K562 (cell line): ENCODE data around the gene AKNA. TPM values are rescaled to one million over a fixed set of nuclear protein-coding genes. Genes with fewer than 3 reads are reported as not detected.
A peak's percentile ranks its signal among the peaks of the same experiment; 100 is the strongest.

Source experiments
- ATAC-seq: fragments of 200-7000 bp; cut with Tn5 transposase; 3 replicates; pipeline ENCODE4 v1.9.1; 2020; ENCODE audit warnings: moderate library complexity
- BruUV-seq: library from RNA; stranded (reverse); fragments of 400-500 nt; replicated peaks from 2 replicates; lab custom pipeline; 2021; lab: Mats Ljungman, UMichigan
- CTCF ChIA-PET: fragments of 300-600 bp; formaldehyde crosslinking; extraction: SDS; loops from one replicate; lab custom pipeline; 2021; ENCODE audit warnings: low intra/inter-chr PET ratio; lab: Yijun Ruan, JAX
- POLR2A ChIA-PET: fragments of 300-600, 350-650 bp; sonication (Branson Sonifier 250); formaldehyde crosslinking; extraction: SDS; loops from one replicate; lab custom pipeline; 2021; ENCODE audit warnings: antibody characterized with exemption, inconsistent platforms; lab: Yijun Ruan, JAX
- DNase-seq, 4 experiments: peaks; one replicate each; pipeline versions ENCODE4 v3.0.0 to v3.0.0-alpha.2; 2011 to 2018; ENCODE audit warnings: low spot score in 3 of 4, mixed read lengths in 3 of 4; ENCODE audit errors: extremely low read depth in 1 of 4
- FAIRE-seq: peaks from 2 replicates; lab custom pipeline; 2011; peaks lifted over from hg19 to GRCh38; lab: Jason Lieb, UNC
- H2AFZ ChIP-seq: 2 replicates; pipeline ENCODE4 v1.6.0; 2011; ENCODE audit warnings: low read depth, low read length, control low read depth, inconsistent platforms
- H3K27ac ChIP-seq: fragments of 200-600 bp; 3 replicates; pipeline ENCODE4 v1.8.0; 2011; ENCODE audit warnings: low read depth, mild to moderate bottlenecking, control low read depth, inconsistent platforms, low read length, moderate library complexity, mixed read lengths; ENCODE audit errors: extremely low read depth
- H3K27me3 ChIP-seq, 2 experiments: fragments of 300-600 bp in 1 of 2; 2 replicates in 1 of 2; 3 replicates in 1 of 2; pipeline versions ENCODE4 v1.6.0 to v1.8.0; 2011; ENCODE audit warnings: inconsistent platforms in 2 of 2, low read length in 2 of 2, mild to moderate bottlenecking in 1 of 2, mixed read lengths in 1 of 2, moderate library complexity in 1 of 2; ENCODE audit not compliant: control insufficient read depth in 2 of 2, insufficient read depth in 2 of 2
- H3K36me3 ChIP-seq: fragments of 300-600 bp; 3 replicates; pipeline ENCODE4 v1.8.0; 2011; ENCODE audit warnings: mild to moderate bottlenecking, low read length, inconsistent platforms; ENCODE audit not compliant: control insufficient read depth, insufficient read depth
- H3K4me1 ChIP-seq, 2 experiments: fragments of 200-600 bp in 1 of 2; replicated peaks in 1 of 2; 2 replicates in 1 of 2; 3 replicates in 1 of 2; pipeline versions ENCODE4 v1.5.1 to v1.8.0; 2011; ENCODE audit warnings: inconsistent platforms in 2 of 2, low read length in 2 of 2, mild to moderate bottlenecking in 1 of 2, mixed read lengths in 1 of 2, moderate library complexity in 1 of 2; ENCODE audit not compliant: control insufficient read depth in 2 of 2, insufficient read depth in 2 of 2
- H3K4me2 ChIP-seq: 2 replicates; pipeline ENCODE4 v1.6.1; 2011; ENCODE audit warnings: low read length, control low read depth, inconsistent platforms, mixed read lengths; ENCODE audit not compliant: insufficient read depth
- H3K4me3 ChIP-seq: fragments of 200-600 bp; sonication (generic), shearing (Covaris generic); 2 replicates; pipeline ENCODE4 v1.5.1; 2016; ENCODE audit warnings: control low read depth, inconsistent platforms
- H3K79me2 ChIP-seq: fragments of 200-600 bp; 3 replicates; pipeline ENCODE4 v1.8.0; 2011; ENCODE audit warnings: low read length, inconsistent platforms; ENCODE audit not compliant: control insufficient read depth, insufficient read depth
- H3K9ac ChIP-seq, 2 experiments: 2 replicates each; pipeline versions ENCODE4 v1.6.0 to v1.6.1; 2011; ENCODE audit warnings: low read depth in 2 of 2, low read length in 2 of 2, control low read depth in 1 of 2, inconsistent platforms in 1 of 2, mild to moderate bottlenecking in 1 of 2, mixed read lengths in 1 of 2; ENCODE audit not compliant: insufficient read depth in 1 of 2
- H3K9me1 ChIP-seq: one replicate; pipeline ENCODE4 v1.6.0; 2011; ENCODE audit warnings: inconsistent platforms, mild to moderate bottlenecking, low read length, moderate library complexity; ENCODE audit not compliant: control insufficient read depth, insufficient read depth
- H3K9me3 ChIP-seq: replicated peaks from 2 replicates; pipeline ENCODE4 v1.5.1; 2011; ENCODE audit warnings: low read depth, low read length, inconsistent platforms; ENCODE audit not compliant: control insufficient read depth, insufficient read depth
- H4K20me1 ChIP-seq: replicated peaks from 2 replicates; pipeline ENCODE4 v1.6.1; 2011; ENCODE audit warnings: low read length, inconsistent platforms, mixed read lengths; ENCODE audit not compliant: control insufficient read depth, insufficient read depth
- CBFA2T2 ChIP-seq: fragments of 450-650 bp; conservative IDR thresholded peaks from 2 replicates; pipeline ENCODE4 v1.6.1; 2017; ENCODE audit warnings: mild to moderate bottlenecking
- CBFA2T3 ChIP-seq: fragments of 450-650 bp; IDR thresholded peaks from 2 replicates; pipeline ENCODE4 v1.6.1; 2017
- EP300 ChIP-seq: IDR thresholded peaks from 2 replicates; pipeline ENCODE4 v1.6.1; 2012; ENCODE audit warnings: low read length, improper control_type of control experiment
- FOXK1 ChIP-seq: sonication (generic); formaldehyde crosslinking; IDR thresholded peaks from 2 replicates; pipeline ENCODE4 v1.8.0; 2022; ENCODE audit warnings: missing genetic modification reagents, mild to moderate bottlenecking, borderline replicate concordance
- MEF2A ChIP-seq: IDR thresholded peaks from 2 replicates; pipeline ENCODE4 v1.6.1; 2011; ENCODE audit warnings: low read depth, mild to moderate bottlenecking, low read length, moderate library complexity; ENCODE audit not compliant: control insufficient read depth
- NCOR1 ChIP-seq: fragments of 450-650 bp; IDR thresholded peaks from 2 replicates; pipeline ENCODE4 v1.6.1; 2016; ENCODE audit warnings: mild to moderate bottlenecking, moderate library complexity
- SOX6 ChIP-seq: fragments of 450-650 bp; IDR thresholded peaks from 2 replicates; pipeline ENCODE4 v1.6.1; 2014; ENCODE audit warnings: mild to moderate bottlenecking
- TAL1 ChIP-seq: fragments of 450-650 bp; IDR thresholded peaks from 2 replicates; pipeline ENCODE4 v1.6.1; 2016; ENCODE audit warnings: mild to moderate bottlenecking
- TCF3 ChIP-seq: sonication (generic); formaldehyde crosslinking; IDR thresholded peaks from 2 replicates; pipeline ENCODE4 v1.4.0; 2020; ENCODE audit warnings: mild to moderate bottlenecking, missing genetic modification reagents
- TEAD4 ChIP-seq, 2 experiments: sonication (generic) in 1 of 2; formaldehyde crosslinking in 1 of 2; IDR thresholded peaks; 2 replicates each; pipeline versions ENCODE4 v1.6.1 to v1.8.0; 2012 to 2022; ENCODE audit warnings: borderline replicate concordance in 1 of 2, inconsistent platforms in 1 of 2, low read length in 1 of 2, mild to moderate bottlenecking in 1 of 2, missing genetic modification reagents in 1 of 2
- WGBS: fragments of 100-300 bp; shearing (Covaris generic); methylation state at CpG from one replicate; pipeline ENCODE4 v1.1.6; 2016; ENCODE audit warnings: low coverage, mixed read lengths; ENCODE audit not compliant: insufficient coverage; ENCODE audit errors: missing lambda C conversion rate; 5-methylcytosine and 5-hydroxymethylcytosine counted together
- in situ Hi-C: fragments of 300-500 bp; cut with MboI; formaldehyde crosslinking; loops from 4 replicates; pipeline ENCODE4 v1.15.0; 2018; ENCODE audit warnings: inconsistent platforms, mixed read lengths
- intact Hi-C: fragments of 100-400 bp; cut with micrococcal nuclease; formaldehyde crosslinking; loops from 2 replicates; pipeline ENCODE4 v1.14.2; 2022
- polyA plus RNA-seq, 8 experiments: library from polyadenylated mRNA; depleted of rRNA in 4 of 8; stranded (reverse) in 5 of 8; unstranded in 3 of 8; fragments of >200 nt; fragmentation: Nextera tagmentation in 2 of 8; fragmentation: Illumina TruSeq in 1 of 8; extraction: Ambion mirVana in 2 of 8; extraction: Trizol in 1 of 8; gene quantifications; 2 replicates each; pipeline versions ENCODE4 v1.2.1 to v1.2.3, GENCODE V29; 2011 to 2014; ENCODE audit warnings: inconsistent platforms in 1 of 8, missing spikeins in 1 of 8
- total RNA-seq, 7 experiments: library from RNA; depleted of rRNA in 6 of 7; stranded (reverse); fragments of >200 nt in 6 of 7; fragmentation: Illumina TruSeq in 2 of 7; extraction: Trizol in 2 of 7; gene quantifications; 2 replicates each; pipeline versions ENCODE4 v1.2.1 to v1.2.3, GENCODE V29; 2011 to 2021; ENCODE audit warnings: low replicate concordance in 1 of 7

AKNA gene
- total and polyA plus RNA-seq, 9 of the 15 experiments (the other 6 are each of a cell fraction or from before 2014, with no cell fraction given) = 0.29 to 20.5 (median 3.9) TPM

GRCh38 chr9:114437401-114437893 is 49.7 kb upstream of the AKNA start:
- H3K4me3 ChIP-seq = no peak overlapping the region
- no peaks in the 10 kb centered on the region for H3K79me2 ChIP-seq
- CTCF ChIA-PET = no interaction called here
- H2AFZ ChIP-seq = no peak overlapping the region
- no peaks in the 10 kb centered on the region for H3K36me3 ChIP-seq
- POLR2A ChIA-PET = interaction anchor here (1.0 kb wide), 1 partner anchor 12 kb away, joined by 3 read pairs; no protein-coding TSS in a partner anchor
- TF ChIP-seq NCOR1 = peak; percentile 26; the same call in 1 of the 2 replicates
- TF ChIP-seq CBFA2T3 = peak; percentile 73
- TF ChIP-seq TEAD4 (IDR thresholded peaks at IDR 0.05; ENCODE audit: low read length) = peak; percentile 61
- no peak for TF ChIP-seq TEAD4 (CRISPR knock-in tag; IDR thresholded peaks at IDR 0.05; ENCODE audit: borderline replicate concordance)
- TF ChIP-seq CBFA2T2 = peak; percentile 59
- TF ChIP-seq TAL1 = peak; percentile 53; the same call in 1 of the 2 replicates
- peak; percentile 59 for TF ChIP-seq TCF3
- TF ChIP-seq MEF2A = no peak
- no peak for TF ChIP-seq EP300
- TF ChIP-seq FOXK1 = no peak
- TF ChIP-seq SOX6 = peak; percentile 20; the same call in 1 of the 2 replicates
- no peaks in the 10 kb centered on the region for H3K9me3 ChIP-seq
- peak; percentile 32; the same call in 1 of the 3 replicates for ATAC-seq
- H3K9me1 ChIP-seq = peaks cover 4% of the 10 kb centered on the region
- no peak overlapping the region for H3K9ac ChIP-seq
- DNase-seq = peak in 2 of 4 experiments; percentile 25 to 41
- no peak overlapping the region for H3K27ac ChIP-seq
- H4K20me1 ChIP-seq = no peaks in the 10 kb centered on the region
- H3K4me2 ChIP-seq = no peak overlapping the region
- WGBS = 3% methylated on average over 2 of the region's 2 CpGs
- peaks cover 0 to 6% of the 10 kb centered on the region in 2 experiments; a peak in 2 of 5 replicates for H3K4me1 ChIP-seq
- in situ Hi-C loops (no loop called here), intact Hi-C loops (loop anchor here (5.0 kb wide), 1 partner anchor 50 kb away; no protein-coding TSS in a partner anchor)
- BruUV-seq = no TSS peak
- FAIRE-seq = no peak
- no peaks in the 10 kb centered on the region for H3K27me3 ChIP-seq
